IMR-90 (cell line): Measurements from ENCODE around the gene CCSER1.

Experiments used
- BHLHE40 ChIP-seq: fragments of 150-350 bp; IDR thresholded peaks from 2 replicates; pipeline ENCODE4 v1.6.1; 2016; ENCODE audit warnings: mild to moderate bottlenecking, low read depth, low read length
- CTCF ChIP-seq: conservative IDR thresholded peaks from 2 replicates; pipeline ENCODE4 v1.5.1; 2012; ENCODE audit warnings: mild to moderate bottlenecking, low read depth, low read length, improper control_type of control experiment
- MAFK ChIP-seq: IDR thresholded peaks from 2 replicates; pipeline ENCODE4 v1.6.1; 2012; ENCODE audit warnings: low read depth, low read length, improper control_type of control experiment
- MXI1 ChIP-seq: IDR thresholded peaks from 2 replicates; pipeline ENCODE4 v1.6.1; 2012; ENCODE audit warnings: low read depth, mild to moderate bottlenecking, low read length, moderate library complexity, borderline replicate concordance
- POLR2A ChIP-seq: IDR thresholded peaks from 2 replicates; pipeline ENCODE4 v1.6.1; 2012; ENCODE audit warnings: mild to moderate bottlenecking, low read depth, low read length
- RCOR1 ChIP-seq: IDR thresholded peaks from 2 replicates; pipeline ENCODE4 v1.6.1; 2012; ENCODE audit warnings: mild to moderate bottlenecking, low read length, improper control_type of control experiment; ENCODE audit not compliant: insufficient replicate concordance
- USF2 ChIP-seq: fragments of 150-350 bp; IDR thresholded peaks from 2 replicates; pipeline ENCODE4 v1.6.1; 2017; ENCODE audit warnings: mild to moderate bottlenecking, antibody characterized with exemption, low read length, low read depth

GRCh38 chr4:90474484-90474883, 347.3 kb downstream of the CCSER1 start:
- TF ChIP-seq MXI1 (no peak), USF2 (no peak), POLR2A (no peak), CTCF (no peak), RCOR1 (no peak), MAFK (no peak), BHLHE40 (no peak)
